ENCODE measurements around the gene HNRNPH2. TPM values are rescaled to one million over a fixed set of nuclear protein-coding genes. Genes with fewer than 3 reads are reported as not detected.

The HNRNPH2 gene, protein sequence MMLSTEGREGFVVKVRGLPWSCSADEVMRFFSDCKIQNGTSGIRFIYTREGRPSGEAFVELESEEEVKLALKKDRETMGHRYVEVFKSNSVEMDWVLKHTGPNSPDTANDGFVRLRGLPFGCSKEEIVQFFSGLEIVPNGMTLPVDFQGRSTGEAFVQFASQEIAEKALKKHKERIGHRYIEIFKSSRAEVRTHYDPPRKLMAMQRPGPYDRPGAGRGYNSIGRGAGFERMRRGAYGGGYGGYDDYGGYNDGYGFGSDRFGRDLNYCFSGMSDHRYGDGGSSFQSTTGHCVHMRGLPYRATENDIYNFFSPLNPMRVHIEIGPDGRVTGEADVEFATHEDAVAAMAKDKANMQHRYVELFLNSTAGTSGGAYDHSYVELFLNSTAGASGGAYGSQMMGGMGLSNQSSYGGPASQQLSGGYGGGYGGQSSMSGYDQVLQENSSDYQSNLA
- 55.6 TPM for total RNA-seq
- long read RNA-seq, transcript HNRNPH2-201 (2 exons, 2,223 nt) = major isoform, 159 of 167 reads
- long read RNA-seq, partial matches to known transcripts = 0 of 167 reads
- long read RNA-seq, other reads (novel, unspliced or antisense) = 8 of 167 reads

- intact Hi-C loops (cut with DNase I) = no loop called here
Observed at GRCh38 chrX:101407748-101408531, at the start of gene HNRNPH2, which contains the start of gene GLA. Gene HNRNPH2, plus strand, starts transcription at chrX:101408222. Its CDS starts 3,767 bp downstream, at chrX:101411989. Gene GLA, minus strand, starts transcription at chrX:101407925. Its CDS starts 22 bp downstream, at chrX:101407903.

GRCh38 chrX:101359966-101360365 is 48.1 kb upstream of the HNRNPH2 start:
- DNase-seq (ENCODE audit: low spot score) = no peak
- intact Hi-C loops (cut with DNase I) = no loop called here

More at GRCh38 chrX:101407748-101408531, at the start of gene HNRNPH2, which contains the start of gene GLA:
- DNase-seq (ENCODE audit: low spot score) = peak; percentile 94

GRCh38 chrX:101360390-101360789 is 47.6 kb upstream of the HNRNPH2 start:
- DNase-seq (ENCODE audit: low spot score) = no peak
- intact Hi-C loops (cut with DNase I) = no loop called here

- intact Hi-C loops (cut with DNase I) = no loop called here
- no peak for DNase-seq (ENCODE audit: low spot score)
Observed at GRCh38 chrX:101362116-101362515, 45.9 kb upstream of the HNRNPH2 start.

DNA sequence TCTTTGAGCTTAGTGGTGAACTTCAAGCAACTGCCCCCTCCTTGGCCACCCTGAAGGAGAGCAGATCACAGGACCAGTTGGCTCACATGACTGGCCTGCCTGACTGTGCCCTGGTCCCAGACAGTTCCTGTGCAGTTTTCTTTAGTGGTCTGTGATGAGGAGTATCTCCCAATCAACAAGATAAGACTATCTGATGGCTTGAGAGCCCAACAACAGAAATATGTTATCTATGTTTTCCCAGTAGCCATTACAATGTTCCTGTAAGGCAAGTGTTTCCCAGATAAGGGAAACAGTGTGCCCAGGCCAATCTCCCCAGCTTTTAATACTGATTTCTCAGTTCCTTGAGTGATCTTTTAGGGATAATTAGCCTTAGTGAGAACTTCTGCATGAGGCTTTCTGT is 45.3 kb upstream of the HNRNPH2 start:
- DNase-seq (ENCODE audit: low spot score) = no peak
- intact Hi-C loops (cut with DNase I) = no loop called here

GRCh38 chrX:101365301-101365795 is 42.7 kb upstream of the HNRNPH2 start:
- intact Hi-C loops (cut with DNase I) = no loop called here
- no peak for DNase-seq (ENCODE audit: low spot score)

DNA sequence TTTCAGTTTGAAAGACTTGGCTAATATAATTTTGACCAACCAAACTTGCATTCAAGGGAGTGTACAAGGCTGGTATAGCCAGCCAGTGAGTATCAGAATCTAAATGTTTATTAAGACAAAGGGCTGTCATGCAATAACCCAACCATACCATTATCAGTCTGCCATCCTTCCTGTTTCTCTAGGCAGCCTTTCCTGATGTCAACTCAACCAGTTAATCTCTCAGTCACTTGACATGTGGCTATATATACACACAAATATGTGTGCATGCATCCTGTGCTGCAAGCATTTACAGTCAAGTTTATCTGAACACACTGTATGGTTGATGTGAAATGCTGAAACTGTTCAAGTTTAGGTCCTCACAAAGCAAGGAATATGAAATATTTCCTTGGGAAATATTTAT is 39.2 kb upstream of the HNRNPH2 start:
- no peak for DNase-seq (ENCODE audit: low spot score)
- intact Hi-C loops (cut with DNase I) = no loop called here

- no peak for DNase-seq (ENCODE audit: low spot score)
- intact Hi-C loops (cut with DNase I) = no loop called here
Observed at GRCh38 chrX:101369687-101370086, 38.3 kb upstream of the HNRNPH2 start.

- no peak for DNase-seq (ENCODE audit: low spot score)
- intact Hi-C loops (cut with DNase I) = no loop called here
Observed at GRCh38 chrX:101370888-101371504, 37.0 kb upstream of the HNRNPH2 start.

GRCh38 chrX:101377547-101377946 is 30.5 kb upstream of the HNRNPH2 start:
- no peak for DNase-seq (ENCODE audit: low spot score)
- intact Hi-C loops (cut with DNase I) = no loop called here

DNA sequence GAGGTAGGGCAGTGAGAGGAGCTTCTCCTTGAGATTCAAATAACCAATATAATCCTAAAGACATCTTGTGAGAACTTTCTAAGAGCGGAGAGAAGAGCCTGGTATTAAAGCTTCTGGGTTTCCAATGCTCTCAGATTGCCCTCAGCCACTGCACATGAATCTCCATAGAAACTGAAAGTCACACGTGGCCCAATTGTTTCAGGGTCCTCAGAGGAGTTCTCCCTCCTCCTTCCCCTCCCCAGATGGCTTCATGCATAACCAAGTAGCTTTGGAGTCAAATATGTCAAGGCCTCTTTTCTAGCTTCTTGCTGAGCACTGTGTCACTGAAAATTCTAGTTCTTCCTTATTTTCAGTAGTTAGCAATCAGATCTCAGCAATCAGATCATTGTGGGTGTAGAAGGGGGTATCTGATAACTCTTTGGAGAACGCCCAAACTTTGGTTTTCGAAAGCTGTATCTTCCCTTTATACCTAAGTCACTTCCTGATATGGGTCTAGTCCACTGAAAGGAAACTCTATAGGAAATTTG is 24.3 kb upstream of the HNRNPH2 start:
- no peak for DNase-seq (ENCODE audit: low spot score)
- intact Hi-C loops (cut with DNase I) = no loop called here

DNA sequence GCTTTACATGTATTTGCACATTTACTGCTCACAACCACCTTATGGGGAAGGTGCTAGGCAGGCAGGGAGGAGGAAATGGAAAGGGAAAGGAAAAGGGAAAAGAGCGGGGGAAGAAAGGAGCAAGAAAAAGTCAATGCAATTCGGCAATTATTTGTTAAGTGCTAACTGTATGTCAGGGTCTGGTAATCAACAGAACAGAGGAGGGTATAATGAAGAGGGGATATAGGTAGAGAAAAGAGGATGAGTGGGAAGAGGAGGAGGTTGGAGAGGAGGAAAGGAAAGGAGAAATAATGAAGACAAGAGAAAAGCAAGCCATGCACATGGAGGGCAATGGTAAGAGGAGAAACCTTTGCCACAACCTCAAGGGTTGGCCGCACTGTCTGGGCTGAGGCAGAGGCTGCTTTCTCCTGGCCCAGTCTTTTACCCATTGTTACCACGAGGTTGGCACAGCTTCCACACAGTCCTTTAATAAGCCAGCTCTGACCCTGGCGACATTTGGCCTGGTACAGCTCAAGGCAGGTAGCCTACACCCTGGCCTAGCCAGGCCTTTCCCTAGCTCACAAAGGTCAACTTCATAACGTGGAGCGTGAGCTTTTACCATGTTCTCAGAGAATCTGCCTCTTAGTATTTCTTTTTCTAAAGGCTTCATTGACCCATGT is 22.9 kb upstream of the HNRNPH2 start:
- intact Hi-C loops (cut with DNase I) = no loop called here
- no peak for DNase-seq (ENCODE audit: low spot score)

DNA sequence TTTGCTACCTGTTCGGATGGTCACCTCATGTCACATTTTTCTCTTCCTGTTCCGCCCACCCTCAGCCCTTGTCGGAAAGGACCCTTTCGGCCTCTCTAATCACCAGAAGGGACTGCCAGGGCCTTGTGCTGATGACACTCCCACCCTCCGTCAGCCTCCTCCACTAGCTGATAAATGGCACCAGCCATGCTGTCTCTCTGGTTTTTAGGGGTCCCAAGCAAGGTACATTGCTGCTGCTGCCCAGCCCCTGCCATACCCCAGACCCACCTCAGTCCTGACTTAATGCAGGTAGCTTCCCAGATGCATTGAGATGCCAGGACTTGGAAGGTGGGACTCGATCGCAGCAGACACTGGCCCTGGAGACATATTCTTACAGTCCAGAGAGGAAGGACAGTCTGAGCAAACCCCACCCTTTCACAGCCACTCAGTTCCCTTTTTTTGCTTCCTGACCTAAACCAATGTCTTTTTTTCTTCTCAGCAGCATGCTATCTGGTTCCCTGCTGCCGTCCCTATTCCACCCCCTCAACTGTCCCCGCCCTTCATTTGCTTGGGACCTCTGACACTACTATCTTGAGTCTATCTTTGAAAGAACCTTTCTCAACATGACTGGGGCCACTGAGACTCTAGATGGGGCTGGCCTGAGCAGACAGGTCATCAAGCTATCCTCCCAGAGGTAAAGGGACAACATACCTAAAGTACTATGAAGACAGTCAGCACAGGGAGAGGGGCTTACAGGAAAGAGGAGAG is 22.1 kb upstream of the HNRNPH2 start, which contains the start of gene BTK:
Gene BTK (minus strand): TSS at position 397 of the 747 bp plus-strand sequence. CDS start 10,907 bp downstream, outside the sequence.
- intact Hi-C loops (cut with DNase I) = no loop called here

DNA sequence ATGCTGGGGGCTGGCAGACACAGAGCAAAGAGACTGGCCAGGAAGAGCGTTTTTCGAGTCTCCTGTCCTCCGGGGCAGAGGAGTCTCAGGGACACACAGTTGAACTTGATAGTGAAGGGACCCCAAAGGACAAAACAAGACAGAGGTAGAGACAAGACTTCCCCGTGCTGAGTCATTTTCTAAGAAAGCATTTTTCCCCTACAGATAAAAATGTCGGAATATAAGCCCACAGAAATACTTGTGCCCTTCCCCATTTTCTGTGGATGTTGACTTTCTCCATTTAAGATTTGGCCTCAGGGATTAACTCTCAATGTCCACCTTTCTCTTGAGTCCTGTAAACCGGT is 21.5 kb upstream of the HNRNPH2 start:
- intact Hi-C loops (cut with DNase I) = no loop called here
- no peak for DNase-seq (ENCODE audit: low spot score)

More for the DNA sequence above, 22.1 kb upstream of the HNRNPH2 start, which contains the start of gene BTK:
- no peak for DNase-seq (ENCODE audit: low spot score)

- intact Hi-C loops (cut with DNase I) = no loop called here
- DNase-seq (ENCODE audit: low spot score) = no peak
Observed at GRCh38 chrX:101388604-101389003, 19.4 kb upstream of the HNRNPH2 start.

DNA sequence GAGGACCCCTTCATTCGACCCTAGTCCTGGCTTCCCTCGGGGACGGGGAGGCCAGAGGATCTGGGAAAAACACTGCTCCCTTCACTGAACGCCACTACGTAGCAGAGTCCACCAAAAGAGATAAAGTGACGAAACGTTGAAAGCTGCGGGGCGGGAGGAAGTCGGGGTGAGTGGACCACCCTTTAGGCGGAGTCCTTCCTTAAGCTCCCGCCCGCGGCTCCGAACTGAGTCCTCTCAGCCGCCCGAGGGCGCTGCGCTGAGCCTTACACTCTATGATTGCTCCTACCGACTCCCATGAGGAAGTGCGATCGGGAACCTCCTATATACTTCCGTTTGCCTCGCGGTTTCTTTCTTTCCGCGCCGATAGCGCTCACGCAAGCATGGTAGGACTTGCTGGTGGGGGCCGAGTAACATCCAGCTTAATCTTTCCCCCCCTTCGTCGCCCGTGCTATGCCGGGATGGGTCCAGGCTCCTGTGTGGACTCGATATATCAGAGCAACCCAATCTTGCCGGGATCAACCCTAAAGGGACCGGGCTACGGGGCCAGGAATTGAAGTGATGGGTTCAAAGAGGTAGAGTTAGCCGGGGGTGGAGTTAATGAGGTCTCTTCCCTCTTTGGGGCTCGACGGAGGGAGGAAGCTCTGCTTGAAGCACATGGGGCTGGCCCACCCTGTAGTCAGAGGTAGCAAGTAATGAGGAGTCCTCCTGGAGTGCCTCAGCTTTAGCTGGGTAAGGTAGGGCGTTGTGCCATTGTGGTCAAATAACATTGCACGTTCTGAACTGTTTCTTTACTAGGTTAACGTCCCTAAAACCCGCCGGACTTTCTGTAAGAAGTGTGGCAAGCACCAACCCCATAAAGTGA is 17.1 kb upstream of the HNRNPH2 start, which contains the start of gene RPL36A:
Gene RPL36A (plus strand): TSS at position 348 of the 862 bp plus-strand sequence. CDS start 33 bp downstream, at position 381.
- DNase-seq (ENCODE audit: low spot score) = peak; percentile 88
- intact Hi-C loops (cut with DNase I) = loop anchor here (5.0 kb wide), 1 partner anchor 44 kb away; the partner anchor contains the start of gene TIMM8A

DNA sequence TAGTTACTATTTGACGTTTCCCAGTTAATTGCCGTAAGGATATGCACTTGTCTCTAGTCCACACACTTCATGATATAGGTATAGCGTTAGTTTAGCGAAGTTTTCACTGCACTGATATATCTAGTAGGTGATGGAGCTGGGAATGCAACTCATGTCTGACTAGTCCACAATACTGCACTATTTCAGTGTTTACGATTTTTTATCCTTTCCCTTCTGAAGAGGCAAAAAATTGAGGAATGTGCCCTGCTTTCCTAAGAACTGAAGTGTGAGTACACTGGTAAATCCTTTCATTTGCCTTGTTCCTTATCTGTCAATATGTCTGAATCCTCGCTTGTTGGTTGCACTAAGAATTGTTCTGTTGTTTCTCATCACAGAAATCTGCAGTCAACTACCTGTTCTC is 16.2 kb upstream of the HNRNPH2 start:
- no peak for DNase-seq (ENCODE audit: low spot score)
- intact Hi-C loops (cut with DNase I) = loop anchor here (5.0 kb wide), 1 partner anchor 45 kb away; the partner anchor contains the start of gene TIMM8A
